Stimulated activated CD8-positive, alpha-beta memory T cell treated with anti-CD3 and anti-CD28 coated beads, Interleukin-2, amount 100 ng/mL, for 1 hour (primary cell): ENCODE results near the gene CHST3.

ENCODE experiments used
- DNase-seq, 2 donors: peaks; one replicate each; pipeline ENCODE4 v3.0.0-alpha.2; 2020; ENCODE audit warnings: low read depth in 2 of 2

Gene CHST3

DNA sequence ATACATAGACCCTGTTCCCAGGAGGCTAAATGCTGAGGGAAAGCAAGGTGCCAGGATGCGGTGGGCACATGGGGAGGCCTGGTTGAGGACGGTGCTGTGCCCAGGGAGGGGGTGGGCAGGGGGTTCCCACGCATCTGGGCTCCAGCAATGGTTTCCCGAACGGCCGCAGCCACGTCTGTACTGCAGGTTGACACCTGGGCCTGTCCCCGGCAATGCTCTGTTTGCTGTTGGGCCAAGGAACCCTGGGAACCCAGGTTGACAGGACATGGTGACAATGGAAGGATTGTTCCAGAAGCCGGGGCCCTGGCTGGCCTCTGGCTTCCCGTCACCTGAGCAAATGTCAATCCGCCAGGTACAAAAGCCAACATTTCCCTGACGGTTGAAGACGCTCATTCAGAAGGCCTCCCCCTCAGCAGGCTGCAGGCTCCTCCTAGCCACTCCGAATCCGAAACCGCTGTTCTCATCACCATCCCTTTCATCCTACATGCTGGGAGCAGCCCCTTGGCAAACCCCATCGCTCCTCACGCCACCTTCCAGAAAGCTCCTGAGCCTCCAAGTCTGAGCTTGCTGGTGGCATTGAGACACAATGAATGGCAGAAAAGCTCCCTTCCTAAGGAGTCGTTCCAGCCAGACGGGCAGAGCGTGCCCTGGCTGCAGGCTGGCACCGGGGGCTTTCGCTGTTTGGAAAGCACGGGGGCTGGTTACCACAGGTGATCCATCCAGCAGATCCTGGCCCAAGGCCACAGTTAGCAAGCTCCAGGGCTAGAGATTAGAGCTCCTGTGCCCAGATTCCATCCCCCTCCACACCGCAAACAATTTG, 92.9 kb downstream of the CHST3 start:
- DNase-seq = no peak

- DNase-seq = no peak
Measured at GRCh38 chr10:72058347-72058898, 94.2 kb downstream of the CHST3 start.

DNA sequence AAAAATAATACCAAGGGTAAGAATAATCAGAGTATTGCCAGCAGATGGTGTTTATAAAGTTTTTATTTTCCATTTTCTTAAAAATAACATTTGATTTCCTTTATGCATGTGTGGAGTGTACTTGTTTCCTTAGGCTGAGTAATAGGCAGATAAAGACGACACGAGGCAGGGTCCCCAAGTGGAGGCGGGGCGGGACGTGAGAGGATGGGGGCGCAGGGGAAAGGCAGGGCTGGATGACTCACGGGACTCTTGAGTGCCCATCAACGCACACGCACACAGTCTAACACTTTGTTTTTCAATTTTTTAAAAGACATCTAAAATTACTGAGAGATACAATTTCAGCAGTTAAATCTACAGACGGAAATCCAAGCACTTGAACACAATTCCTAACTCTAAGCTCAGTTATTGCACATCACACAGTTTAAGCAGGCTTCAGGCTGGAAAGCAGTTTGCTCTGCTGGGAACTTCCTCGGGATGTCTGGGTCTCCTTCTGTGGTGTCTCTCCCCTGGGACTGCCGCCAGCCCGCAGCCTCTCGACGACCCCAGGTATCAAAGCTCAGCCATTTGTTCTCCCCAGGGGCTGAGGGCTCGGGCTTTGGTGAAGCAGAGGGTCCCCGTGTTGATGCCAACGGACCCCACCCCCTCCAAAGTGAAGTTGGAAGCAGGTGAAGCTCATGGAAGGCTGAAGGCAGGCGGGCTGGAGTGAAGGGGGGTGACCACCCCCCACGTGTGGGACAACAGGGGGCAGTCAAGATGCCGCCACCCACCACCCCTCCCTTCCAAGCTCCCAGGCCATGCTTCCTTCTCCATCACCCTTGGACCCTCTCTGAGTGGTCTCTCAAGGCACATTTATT, 95.0 kb downstream of the CHST3 start:
- DNase-seq = no peak

- no peak for DNase-seq
Measured at GRCh38 chr10:72059843-72060822, 95.9 kb downstream of the CHST3 start.

GRCh38 chr10:72061491-72061890, 97.3 kb downstream of the CHST3 start:
- DNase-seq = no peak

DNA sequence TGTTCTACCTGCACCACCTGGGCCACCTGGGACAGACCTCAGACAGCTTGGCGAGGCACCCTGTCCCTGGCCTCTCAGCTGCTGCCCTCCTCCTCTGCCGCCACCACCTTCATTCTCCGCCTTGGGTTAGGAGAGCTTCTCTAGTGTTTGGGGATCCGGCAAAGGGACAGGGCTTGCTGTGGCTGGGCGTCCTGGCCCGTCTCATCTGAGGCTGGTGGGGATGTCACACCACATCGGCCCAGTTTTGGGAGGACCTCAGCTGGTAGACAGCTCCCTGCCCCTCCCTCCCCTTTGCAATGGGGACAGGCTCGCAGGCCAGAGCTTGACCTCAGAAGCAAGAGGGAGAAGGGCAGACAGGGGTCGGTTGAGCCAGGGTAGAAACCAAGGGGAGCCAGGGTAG, 97.7 kb downstream of the CHST3 start:
- no peak for DNase-seq

DNA sequence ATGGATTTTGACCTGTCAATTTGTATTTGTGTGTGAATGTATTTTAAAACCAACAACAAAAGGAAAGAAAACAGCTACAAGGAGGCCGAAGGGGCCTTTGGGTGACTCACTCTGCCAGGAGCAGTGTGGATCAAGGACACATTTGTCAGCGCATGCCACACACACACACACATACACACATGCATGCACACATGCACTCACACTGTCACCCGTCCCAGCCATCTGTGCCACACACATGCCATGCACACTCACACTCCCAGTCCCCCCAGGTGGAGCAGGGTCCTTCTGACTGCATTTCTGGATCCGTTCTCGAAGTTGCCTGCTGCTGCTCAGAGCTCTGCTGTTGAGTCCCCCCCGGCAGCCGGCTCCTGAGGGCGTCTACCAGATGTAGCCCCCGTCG, 98.2 kb downstream of the CHST3 start:
- DNase-seq = no peak
